NCI-H1417 (cell line): ENCODE measurements around the gene WHRN.

ENCODE experiments used
- DNase-seq, 3 experiments: peaks; one replicate each; lab custom pipeline; 2025; lab: John Stamatoyannopoulos, UW

WHRN gene

GRCh38 chr9:114505187-114506081 is at the start of gene WHRN:
Gene WHRN, minus strand, starts transcription at chr9:114505473. Its CDS starts 672 bp downstream, at chr9:114504801.
- DNase-seq: peak; percentile 80 to 98 (median 96)

GRCh38 chr9:114553202-114553601 is 47.9 kb upstream of the WHRN start:
- no peak for DNase-seq

GRCh38 chr9:114552706-114553105 is 47.4 kb upstream of the WHRN start:
- no peak for DNase-seq

GRCh38 chr9:114551750-114552685 is 46.7 kb upstream of the WHRN start:
- peak in 1 of 3 experiments; percentile 38 for DNase-seq

- no peak for DNase-seq
These were observed 44.5 kb upstream of the WHRN start for GRCh38 chr9:114549697-114550330.

- DNase-seq: no peak
These were observed 41.6 kb upstream of the WHRN start for GRCh38 chr9:114546851-114547250.

GRCh38 chr9:114545055-114545454 is 39.8 kb upstream of the WHRN start:
- no peak for DNase-seq

- DNase-seq: no peak
These were observed 34.6 kb upstream of the WHRN start for GRCh38 chr9:114539701-114540380.

GRCh38 chr9:114538241-114538640 is 33.0 kb upstream of the WHRN start:
- DNase-seq: no peak

- DNase-seq: no peak
These were observed 27.4 kb upstream of the WHRN start for GRCh38 chr9:114532561-114533237.

GRCh38 chr9:114529285-114529684 is 24.0 kb upstream of the WHRN start:
- no peak for DNase-seq

- DNase-seq: no peak
These were observed 21.5 kb upstream of the WHRN start for GRCh38 chr9:114526807-114527206.

GRCh38 chr9:114525513-114525912 is 20.2 kb upstream of the WHRN start:
- no peak for DNase-seq

- no peak for DNase-seq
These were observed 19.0 kb upstream of the WHRN start for GRCh38 chr9:114524247-114524681.

- DNase-seq: no peak
These were observed 17.6 kb upstream of the WHRN start for GRCh38 chr9:114522847-114523246.

- DNase-seq: peak in 2 of 3 experiments; percentile 25 to 66
These were observed 17.0 kb upstream of the WHRN start for GRCh38 chr9:114522286-114522685.

- no peak for DNase-seq
These were observed 16.6 kb upstream of the WHRN start for GRCh38 chr9:114521846-114522245.

GRCh38 chr9:114518599-114519022 is 13.3 kb upstream of the WHRN start:
- no peak for DNase-seq

GRCh38 chr9:114518120-114518519 is 12.8 kb upstream of the WHRN start:
- DNase-seq: no peak

- DNase-seq: no peak
These were observed 11.6 kb upstream of the WHRN start for GRCh38 chr9:114516913-114517312.

GRCh38 chr9:114515528-114515927 is 10.3 kb upstream of the WHRN start:
- DNase-seq: no peak
